K562 (cell line): ENCODE data around the gene FERMT3. TPM values are rescaled to one million over a fixed set of nuclear protein-coding genes. Genes with fewer than 3 reads are reported as not detected.
A peak's percentile ranks its signal among the peaks of the same experiment; 100 is the strongest.

Source experiments
- BRCA1 ChIP-seq, 2 experiments: fragments of 450-650 bp in 1 of 2; sonication (generic) in 1 of 2; formaldehyde crosslinking in 1 of 2; IDR thresholded peaks; 2 replicates each; pipeline versions ENCODE4 v1.5.0 to v1.6.1; 2017 to 2020; ENCODE audit warnings: mild to moderate bottlenecking in 1 of 2, missing genetic modification reagents in 1 of 2
- CBFA2T2 ChIP-seq: fragments of 450-650 bp; conservative IDR thresholded peaks from 2 replicates; pipeline ENCODE4 v1.6.1; 2017; ENCODE audit warnings: mild to moderate bottlenecking
- E2F8 ChIP-seq: fragments of 450-650 bp; IDR thresholded peaks from 2 replicates; pipeline ENCODE4 v1.7.1; 2018; ENCODE audit warnings: mild to moderate bottlenecking, low read depth; ENCODE audit not compliant: partially characterized antibody
- ETS2 ChIP-seq: IDR thresholded peaks from 2 replicates; pipeline ENCODE4 v1.6.1; 2016; ENCODE audit warnings: borderline replicate concordance, missing genetic modification characterization, mild to moderate bottlenecking, moderate library complexity, missing compliant biosample characterization; ENCODE audit not compliant: poor library complexity, severe bottlenecking
- MITF ChIP-seq: IDR thresholded peaks from 2 replicates; pipeline ENCODE4 v1.6.1; 2014; ENCODE audit warnings: antibody characterized with exemption
- NEUROD1 ChIP-seq: fragments of 150-350 bp; IDR thresholded peaks from 2 replicates; pipeline ENCODE4 v1.6.1; 2014; ENCODE audit warnings: borderline replicate concordance, low read length, low read depth; ENCODE audit not compliant: partially characterized antibody
- SNRNP70 ChIP-seq: fragments of 200-400 bp; formaldehyde crosslinking; optimal IDR thresholded peaks from 2 replicates; pipeline ENCODE3; 2017; ENCODE audit warnings: low read depth, low read length
- SUPT5H ChIP-seq: fragments of 450-650 bp; IDR thresholded peaks from 2 replicates; pipeline ENCODE4 v1.6.1; 2016
- TAF15 ChIP-seq: fragments of 200-400 bp; formaldehyde crosslinking; IDR thresholded peaks from 2 replicates; pipeline ENCODE4 v1.6.1; 2017; ENCODE audit warnings: mild to moderate bottlenecking, low read depth, low read length, moderate library complexity
- ZKSCAN1 ChIP-seq: fragments of 150-350 bp; IDR thresholded peaks from 2 replicates; pipeline ENCODE4 v1.6.1; 2016; ENCODE audit warnings: low read depth, low read length
- ZNF384 ChIP-seq: IDR thresholded peaks from 2 replicates; pipeline ENCODE4 v1.6.1; 2012; ENCODE audit warnings: low read depth, low read length, improper control_type of control experiment
- ZNF77 ChIP-seq: fragments of 250-450 bp; sonication (Bioruptor Pico); IDR thresholded peaks from 2 replicates; pipeline ENCODE4 v1.5.0; 2020
- polyA plus RNA-seq, 8 experiments: library from polyadenylated mRNA; depleted of rRNA in 4 of 8; stranded (reverse) in 5 of 8; unstranded in 3 of 8; fragments of >200 nt; fragmentation: Nextera tagmentation in 2 of 8; fragmentation: Illumina TruSeq in 1 of 8; extraction: Ambion mirVana in 2 of 8; extraction: Trizol in 1 of 8; gene quantifications; 2 replicates each; pipeline versions ENCODE4 v1.2.1 to v1.2.3, GENCODE V29; 2011 to 2014; ENCODE audit warnings: inconsistent platforms in 1 of 8, missing spikeins in 1 of 8
- total RNA-seq, 7 experiments: library from RNA; depleted of rRNA in 6 of 7; stranded (reverse); fragments of >200 nt in 6 of 7; fragmentation: Illumina TruSeq in 2 of 7; extraction: Trizol in 2 of 7; gene quantifications; 2 replicates each; pipeline versions ENCODE4 v1.2.1 to v1.2.3, GENCODE V29; 2011 to 2021; ENCODE audit warnings: low replicate concordance in 1 of 7
- TF ChIP-seq, protein P1 (sequence below), 2 experiments: fragments of 450-650 bp; IDR thresholded peaks; 2 replicates each; pipeline ENCODE4 v1.6.1; 2016

FERMT3 gene
- total and polyA plus RNA-seq, 9 of the 15 experiments (the other 6 are each of a cell fraction or from before 2014, with no cell fraction given): 3.2 to 275 (median 79.7) TPM

DNA sequence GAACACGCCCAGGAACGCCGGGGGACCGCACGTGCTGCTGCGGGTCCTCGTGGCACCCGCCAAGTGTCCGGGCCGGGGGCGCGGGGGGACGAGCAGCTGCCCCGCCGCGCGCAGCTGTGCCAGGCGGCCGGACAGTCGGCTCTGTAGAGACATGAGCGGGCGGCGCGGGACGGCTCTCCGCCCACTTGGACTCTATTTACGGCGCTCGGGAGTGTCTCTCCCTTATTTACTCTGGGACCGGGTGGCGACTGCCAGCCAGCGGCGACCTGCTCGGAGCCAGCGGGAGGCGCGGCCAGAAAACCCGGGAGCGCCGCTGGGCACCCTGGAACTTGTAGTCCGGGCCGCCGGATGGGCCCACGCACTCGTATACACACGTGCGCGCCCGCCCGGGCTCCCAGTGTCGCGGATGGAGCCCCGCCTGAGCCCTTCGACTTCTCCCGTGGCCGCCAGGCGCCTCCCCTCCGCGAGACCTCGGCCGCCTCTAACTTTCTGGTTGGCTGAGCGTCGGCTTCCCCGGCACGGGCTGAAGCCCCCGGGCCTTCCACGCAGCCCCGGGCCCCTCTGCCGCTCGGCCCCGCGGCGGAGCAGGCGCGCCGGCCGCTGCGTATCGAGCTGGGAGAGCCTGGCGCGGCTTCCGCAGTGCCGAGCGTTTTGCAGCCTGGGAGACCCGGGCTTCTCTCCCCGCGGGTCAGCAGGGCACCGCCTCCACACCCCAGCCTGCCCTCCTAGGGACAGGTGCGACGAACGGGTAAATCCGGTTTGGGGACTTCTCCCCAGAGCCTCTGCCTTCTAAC lies 40.5 kb upstream of the FERMT3 start, which contains the start of gene MACROD1 (continued):
- no peak; the same call in 1 of the 2 replicates for TF ChIP-seq MITF
- no peak for TF ChIP-seq BRCA1 (IDR thresholded peaks at IDR 0.05)
- TF ChIP-seq BRCA1 (CRISPR knock-in tag; IDR thresholded peaks at IDR 0.05): no peak
- TF ChIP-seq ZKSCAN1: no peak
- no peak for TF ChIP-seq SNRNP70
- TF ChIP-seq NEUROD1: no peak
- TF ChIP-seq ETS2 (tag): no peak
- TF ChIP-seq, protein P1, sequence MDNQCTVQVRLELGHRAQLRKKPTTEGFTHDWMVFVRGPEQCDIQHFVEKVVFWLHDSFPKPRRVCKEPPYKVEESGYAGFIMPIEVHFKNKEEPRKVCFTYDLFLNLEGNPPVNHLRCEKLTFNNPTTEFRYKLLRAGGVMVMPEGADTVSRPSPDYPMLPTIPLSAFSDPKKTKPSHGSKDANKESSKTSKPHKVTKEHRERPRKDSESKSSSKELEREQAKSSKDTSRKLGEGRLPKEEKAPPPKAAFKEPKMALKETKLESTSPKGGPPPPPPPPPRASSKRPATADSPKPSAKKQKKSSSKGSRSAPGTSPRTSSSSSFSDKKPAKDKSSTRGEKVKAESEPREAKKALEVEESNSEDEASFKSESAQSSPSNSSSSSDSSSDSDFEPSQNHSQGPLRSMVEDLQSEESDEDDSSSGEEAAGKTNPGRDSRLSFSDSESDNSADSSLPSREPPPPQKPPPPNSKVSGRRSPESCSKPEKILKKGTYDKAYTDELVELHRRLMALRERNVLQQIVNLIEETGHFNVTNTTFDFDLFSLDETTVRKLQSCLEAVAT (IDR thresholded peaks at IDR 0.05): no peak
- no peak for TF ChIP-seq ZNF384
- TF ChIP-seq ZNF77 (CRISPR knock-in tag): no peak
- no peak for TF ChIP-seq E2F8
- no peak for TF ChIP-seq TAF15
- TF ChIP-seq CBFA2T2: no peak
- peak; percentile 63 for TF ChIP-seq SUPT5H
